Stimulated activated naive CD4-positive, alpha-beta T cell (primary cell): ENCODE results near the gene SSC5D.
A peak's percentile ranks its signal among the peaks of the same experiment; 100 is the strongest.
"Not testable (repeated sequence)": the region's sequence is repeated elsewhere in the genome, so short reads cannot be mapped to it uniquely, and the experiment has no call there.

Experiments
- DNase-seq, 6 experiments: peaks; one replicate each; lab custom pipeline; 2025; lab: John Stamatoyannopoulos, UW

SSC5D gene

DNA sequence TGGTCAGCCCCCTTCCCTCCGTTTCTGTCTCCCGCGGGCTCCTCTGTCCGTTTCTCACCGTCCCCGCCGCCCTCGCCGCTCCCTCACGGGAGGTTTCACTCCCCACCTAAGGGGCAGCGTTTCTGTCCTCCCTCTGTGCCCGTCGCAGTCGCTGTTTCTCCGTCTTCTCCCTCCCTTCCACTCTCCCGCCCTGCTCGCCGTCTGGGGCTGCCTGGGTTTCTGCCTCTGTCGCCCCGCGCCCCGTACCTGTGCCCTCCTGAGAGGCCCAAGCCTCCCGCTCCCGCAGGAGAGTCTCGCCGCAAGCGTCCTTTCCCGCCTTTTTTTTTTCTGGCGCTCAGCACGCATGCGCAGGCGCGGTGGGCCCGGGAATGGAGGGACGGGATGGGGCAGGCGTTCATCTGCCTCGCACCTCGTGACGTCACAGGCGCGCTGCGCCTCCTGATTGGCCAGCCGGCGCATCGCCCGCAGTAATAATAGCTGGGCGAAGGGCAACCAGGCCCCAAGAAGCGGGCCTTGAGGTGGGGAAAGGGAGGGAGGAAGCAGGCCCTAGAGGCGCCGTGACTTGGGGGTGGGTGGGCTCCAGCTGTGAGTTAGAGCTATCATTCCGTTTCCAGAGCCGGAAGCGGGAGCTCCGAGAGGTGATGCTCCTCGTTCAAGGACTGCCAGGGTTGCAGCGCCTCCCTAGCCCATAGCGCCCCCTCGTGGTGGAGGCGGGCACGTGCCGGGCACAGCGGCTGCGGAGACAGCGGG, 15.4 kb downstream of the SSC5D start:
- DNase-seq, result peak; percentile 83 to 99 (median 90)

DNA sequence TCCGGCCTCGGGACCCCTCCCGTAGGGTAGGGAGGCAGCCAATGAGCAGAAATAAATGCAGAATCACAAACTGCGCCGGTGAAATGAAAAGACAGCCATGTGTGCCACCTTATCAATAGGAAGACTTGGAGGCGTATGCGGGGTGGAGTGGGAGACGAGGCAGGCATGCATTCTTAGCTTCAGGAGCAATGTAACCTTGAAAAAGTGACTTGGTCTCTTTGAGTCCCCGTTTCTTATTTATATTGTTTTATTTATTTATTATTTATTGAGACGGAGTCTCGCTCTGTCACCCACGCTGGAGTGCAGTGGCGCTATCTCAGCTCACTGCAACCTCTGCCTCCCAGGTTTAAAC, 16.0 kb downstream of the SSC5D start:
- no peak for DNase-seq

DNA sequence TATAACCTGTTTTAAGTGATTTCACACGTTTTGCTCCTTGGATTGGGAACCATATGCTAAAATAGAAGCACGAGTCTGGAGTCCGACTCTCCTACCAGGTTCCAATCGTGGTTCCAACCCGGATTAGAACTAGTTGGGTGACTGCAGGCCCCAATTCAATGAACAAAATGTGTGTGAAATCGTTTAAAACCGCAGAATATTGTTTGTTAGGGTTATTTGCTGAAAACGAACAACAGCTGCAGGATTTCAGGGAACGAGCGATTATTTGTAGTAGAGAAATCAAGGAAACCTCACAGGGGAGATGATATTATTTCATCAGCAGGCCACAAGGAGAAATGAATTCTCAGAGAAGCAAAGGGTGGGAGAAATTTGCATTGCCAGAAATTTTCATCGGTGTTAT, 16.7 kb downstream of the SSC5D start:
- DNase-seq, result no peak

DNA sequence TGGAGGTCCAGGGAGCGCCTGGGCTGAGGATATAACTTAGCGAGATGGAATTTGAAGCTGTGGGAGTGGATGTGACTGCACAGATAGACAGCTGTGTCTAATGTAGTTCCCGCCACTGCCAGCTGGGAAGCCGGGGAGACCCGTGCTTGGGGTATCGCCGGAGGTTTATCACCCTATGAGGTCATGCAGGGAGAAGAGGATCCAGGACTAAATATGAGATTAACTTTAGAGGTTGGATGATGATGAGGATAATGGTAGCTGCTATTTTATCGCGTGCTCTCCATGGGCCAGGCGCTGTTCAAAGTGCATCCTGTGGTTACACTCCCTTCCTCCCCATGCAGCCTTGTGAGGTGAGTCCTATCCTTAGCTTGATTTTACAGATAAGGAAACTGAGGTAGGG, 19.9 kb downstream of the SSC5D start:
- DNase-seq, result no peak

DNA sequence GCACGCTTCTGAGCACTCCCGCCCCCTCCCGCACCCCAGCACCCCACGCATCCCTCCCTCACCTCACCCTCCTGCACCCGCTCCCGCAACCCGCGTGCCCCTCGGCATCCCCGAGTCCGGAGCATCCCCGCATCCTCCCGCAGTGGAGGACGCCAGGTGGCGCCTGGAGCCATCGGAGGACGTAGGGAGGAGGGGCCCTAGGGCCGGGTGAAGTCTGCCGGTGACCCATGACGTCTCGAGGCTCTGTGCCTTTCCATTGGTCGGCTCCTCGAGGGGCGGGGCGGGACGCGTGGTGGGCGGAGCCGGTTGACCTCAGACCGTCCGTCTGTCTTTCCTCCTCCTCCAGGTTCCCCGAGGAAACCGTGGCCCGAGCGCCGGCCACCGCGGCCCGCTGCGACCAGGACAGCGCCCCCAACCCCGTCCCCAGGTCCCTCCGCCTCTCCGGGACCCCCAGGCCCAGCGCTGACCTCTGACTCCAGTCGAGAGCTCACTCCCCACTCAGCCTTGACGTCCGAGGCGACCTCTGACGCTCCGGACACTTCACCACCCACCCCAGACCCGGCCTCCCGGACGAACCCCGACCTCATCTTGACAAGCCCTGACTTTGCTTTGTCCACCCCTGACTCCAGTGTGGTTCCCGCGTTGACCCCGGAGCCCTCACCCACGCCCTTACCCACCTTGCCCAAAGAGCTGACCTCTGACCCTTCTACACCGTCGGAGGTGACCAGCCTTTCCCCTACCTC, 28.8 kb downstream of the SSC5D start:
- peak; percentile 67 to 86 (median 84) for DNase-seq

DNA sequence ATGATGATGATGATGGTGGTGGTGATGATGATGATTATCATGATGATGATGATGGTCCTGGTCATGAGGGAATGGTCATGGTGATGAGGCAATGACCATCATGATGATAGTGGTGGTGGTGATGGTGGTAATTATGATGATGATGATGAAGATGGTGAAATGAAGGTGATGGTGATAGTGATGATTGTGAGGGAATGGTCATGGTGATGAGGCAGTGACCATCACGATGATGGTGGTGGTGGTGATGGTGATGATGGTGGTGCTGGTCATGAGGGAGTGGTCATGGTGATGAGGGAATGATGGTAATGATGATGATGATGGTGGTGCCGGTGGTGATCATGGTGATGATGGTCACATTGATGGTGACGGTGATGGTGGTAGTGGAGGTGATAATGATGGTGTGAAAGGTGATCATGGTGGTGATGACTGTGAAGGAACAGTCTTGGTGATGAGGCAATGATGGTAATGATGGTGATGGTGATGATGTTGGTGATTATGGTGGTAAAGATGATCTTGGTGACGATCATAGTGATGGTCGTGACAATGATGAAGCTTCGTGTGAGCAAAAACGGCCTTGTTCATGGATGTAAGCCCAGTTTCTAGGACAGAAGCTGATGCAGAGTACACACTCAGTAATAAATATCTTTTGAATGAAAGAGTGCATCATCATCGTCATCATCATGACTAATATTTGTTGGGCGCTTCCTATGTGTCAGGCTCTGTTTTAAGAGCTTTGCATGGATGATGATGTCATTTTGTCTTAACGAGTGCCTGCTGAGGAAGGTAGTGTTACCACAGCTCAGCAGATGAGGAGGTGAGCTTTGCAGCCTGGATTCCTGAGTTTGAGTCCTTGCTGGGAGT, 31.4 kb downstream of the SSC5D start:
- no peak for DNase-seq

DNA sequence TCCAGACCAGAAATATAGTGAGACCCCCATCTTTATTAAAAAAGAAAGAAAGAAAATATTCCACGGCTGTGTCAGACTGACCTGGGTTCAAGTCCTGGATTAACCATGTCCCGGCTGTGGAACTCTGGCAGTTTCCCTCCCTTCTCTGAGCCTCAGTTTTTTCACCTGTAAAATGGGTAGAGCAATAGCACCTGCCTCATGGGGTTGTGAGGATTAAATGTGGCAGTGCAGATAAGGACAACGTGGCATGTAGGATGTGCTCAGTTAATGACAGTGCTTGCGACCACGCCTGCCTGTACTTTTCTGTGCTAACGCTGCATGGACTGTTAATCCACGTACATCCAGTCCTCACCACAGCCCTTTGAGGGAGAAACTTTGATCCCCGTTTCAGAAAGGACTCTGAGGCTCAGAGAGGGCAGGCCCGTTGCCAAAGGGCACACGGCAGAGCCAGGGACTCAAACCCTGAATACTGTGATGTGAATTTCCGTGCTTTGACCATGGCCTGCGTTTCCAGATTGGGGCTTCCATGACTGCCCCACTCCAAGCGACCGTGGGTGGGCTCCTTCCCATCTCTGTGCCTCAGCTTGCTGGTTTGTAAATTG, 32.6 kb downstream of the SSC5D start:
- DNase-seq, result no peak

DNA sequence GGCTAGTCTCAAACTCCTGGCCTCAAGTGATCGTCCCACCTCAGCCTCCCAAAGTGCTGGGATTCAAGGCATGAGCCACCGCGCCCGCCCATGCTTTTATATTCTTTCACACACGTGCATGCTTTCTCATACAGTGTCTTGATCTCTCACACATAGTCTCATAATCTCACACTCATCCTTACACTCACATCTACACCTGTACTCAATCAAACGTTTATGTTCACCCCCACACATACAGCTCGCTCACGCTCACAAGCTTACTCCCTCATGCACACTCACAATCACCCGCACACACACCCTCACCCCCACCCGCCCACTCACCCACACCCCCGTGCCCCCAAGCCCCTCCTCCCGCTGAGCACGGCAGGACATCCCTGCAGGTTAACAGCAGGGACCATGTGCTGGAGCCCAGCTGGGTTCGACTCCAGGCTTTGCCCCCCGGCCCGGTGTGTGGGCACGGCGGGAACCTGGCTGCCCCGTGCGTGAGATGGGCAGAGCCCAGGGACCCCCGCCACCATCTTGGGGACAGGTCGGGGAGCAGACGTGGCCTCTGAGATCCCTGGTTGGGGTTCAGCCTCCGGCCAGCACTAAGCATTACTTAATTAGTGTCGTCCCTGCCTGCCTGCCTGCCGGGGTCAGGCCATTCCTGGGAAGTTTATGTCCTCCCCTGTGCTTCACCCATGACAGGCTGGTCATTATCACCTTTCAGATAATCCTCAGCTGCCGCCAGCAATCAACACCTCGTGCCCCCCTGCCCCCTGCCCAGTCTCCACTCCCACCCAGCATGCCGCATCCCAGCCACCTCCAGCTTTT, 37.3 kb downstream of the SSC5D start:
- DNase-seq, result no peak

DNA sequence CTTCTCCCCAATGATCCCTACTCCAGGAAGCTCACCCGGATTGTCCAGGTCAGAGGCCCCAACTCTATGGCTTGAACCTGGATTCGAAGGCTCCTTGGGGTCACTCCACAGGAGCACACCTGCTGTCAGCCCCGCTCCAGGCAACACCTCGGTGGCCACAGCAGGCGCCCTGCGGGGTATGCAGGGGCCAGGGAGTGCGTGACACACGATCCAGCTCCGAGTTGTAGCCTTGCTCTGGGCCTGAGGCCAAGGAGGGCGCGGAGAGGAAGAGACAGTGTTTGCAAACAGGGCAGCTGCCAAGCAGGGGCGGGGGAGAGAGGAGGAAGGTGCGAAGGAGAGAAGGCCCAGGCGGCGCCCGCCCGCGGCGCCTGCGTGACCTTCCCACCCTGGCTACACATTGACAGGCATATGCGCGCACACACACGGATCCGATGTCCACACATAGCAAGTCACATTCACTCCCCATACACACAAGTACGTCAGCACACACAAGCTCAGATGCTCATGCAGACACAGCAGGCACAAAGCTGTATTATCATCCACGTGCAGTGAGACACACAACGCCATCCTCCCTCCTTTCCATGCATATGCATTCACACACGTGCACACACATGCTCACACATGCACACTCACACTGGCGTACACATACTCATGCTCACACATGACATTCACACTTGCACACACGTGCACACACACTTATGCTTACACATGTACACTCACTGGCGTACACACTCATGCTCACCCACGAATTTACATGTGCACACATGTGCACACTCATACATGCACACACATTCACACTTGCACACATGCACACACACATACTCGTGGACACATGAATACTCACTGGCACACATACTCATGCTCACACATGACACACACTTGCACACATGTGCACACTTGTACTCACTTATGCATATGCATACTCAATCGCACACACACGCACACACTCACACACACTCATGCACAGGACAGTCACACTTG, 38.3 kb downstream of the SSC5D start:
- no peak for DNase-seq

DNA sequence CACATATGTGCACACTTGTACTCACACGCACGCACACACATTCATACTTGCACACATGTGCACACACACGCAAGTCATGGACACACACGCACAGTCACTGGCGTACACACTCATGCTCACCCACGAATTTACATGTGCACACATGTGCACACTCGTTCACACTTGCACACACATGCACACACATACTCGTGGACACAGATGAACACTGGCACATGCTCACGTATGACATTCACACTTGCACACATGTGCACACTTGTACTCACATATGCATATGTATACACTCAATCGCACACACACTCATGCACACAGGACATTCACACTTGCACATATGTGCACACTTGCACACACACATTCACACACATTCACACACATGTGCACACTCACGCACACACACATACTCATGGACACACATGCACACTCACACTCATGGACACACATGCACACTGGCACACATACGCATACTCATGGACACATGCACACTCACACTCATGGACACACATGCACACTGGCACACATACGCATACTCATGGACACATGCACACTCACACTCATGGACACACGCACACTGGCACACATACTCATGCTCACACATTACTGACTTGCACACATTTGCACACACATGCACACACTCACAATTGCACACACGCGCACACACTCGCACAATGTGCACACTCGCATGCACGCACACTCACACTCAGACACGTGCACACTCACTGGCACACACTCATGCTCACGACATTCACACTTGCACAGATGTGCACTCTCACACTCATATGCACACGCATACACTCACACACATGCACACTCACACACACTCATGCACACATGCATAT, 39.2 kb downstream of the SSC5D start:
- no peak for DNase-seq

DNA sequence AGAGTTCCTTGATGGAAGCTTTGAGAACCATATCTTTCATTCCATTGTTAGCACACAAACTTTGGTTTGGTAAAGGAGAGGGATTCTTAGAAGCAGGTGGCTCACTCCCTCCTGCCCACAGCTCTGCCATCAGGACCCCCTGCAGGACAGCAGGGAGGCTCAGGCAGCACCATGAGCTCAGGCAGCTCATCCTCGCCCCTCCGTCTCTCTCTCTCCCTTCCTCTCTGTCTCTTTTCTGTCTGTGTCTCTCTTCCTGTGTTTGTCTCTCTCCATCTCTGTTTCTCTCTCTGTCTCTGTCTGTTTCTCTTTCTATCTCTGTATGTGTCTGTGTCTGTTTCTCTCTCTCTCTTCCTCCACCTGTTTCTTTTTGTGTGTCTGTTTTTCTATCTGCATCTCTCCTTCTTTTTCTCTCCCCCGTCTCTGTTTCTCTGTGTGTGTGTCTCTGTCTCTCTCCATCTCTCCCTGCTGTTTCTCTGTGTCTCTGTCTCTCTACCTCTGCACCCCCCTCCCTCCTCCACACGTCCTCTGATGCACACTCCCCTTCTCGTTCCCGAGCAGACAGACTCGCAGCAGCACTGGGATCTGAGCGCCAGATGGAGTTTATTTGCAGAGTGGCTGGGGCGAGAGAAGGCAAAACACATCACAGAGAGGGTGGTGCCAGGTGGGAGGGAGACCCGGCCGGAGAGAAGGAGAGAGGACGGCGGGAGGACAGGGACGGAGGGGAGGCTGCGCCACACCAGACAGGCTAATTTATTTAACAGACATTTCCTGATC, 40.0 kb downstream of the SSC5D start:
- DNase-seq, result no peak

DNA sequence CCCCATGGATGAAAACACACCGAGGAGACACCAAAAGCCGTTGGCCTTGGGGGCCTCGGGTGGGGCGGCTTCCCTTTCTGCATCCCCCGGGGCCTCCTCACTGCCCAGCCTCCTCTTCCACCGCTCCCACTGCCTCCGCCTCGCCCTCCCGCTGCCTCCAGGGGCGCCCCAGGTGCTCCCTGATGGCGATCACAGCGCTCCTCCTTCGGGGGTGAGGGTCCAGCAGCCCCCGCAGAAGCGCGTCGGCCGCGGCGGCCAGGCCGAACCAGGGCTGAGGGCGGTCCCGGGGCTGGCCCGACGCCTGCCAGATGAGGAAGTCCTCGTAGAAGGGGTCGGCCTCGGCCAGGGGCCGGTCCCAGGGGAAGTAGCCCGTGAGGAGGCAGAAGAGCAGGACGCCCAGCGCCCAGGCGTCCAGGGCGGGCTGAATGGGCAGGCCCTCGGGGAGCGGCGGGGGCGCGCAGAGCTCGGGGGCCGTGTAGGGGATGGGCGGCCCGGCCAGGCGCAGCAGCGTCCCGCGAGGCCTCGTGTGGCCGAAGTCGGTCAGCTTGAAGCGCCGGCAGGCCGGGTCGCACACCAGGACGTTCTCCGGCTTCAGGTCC, 41.5 kb downstream of the SSC5D start:
- no peak for DNase-seq

DNA sequence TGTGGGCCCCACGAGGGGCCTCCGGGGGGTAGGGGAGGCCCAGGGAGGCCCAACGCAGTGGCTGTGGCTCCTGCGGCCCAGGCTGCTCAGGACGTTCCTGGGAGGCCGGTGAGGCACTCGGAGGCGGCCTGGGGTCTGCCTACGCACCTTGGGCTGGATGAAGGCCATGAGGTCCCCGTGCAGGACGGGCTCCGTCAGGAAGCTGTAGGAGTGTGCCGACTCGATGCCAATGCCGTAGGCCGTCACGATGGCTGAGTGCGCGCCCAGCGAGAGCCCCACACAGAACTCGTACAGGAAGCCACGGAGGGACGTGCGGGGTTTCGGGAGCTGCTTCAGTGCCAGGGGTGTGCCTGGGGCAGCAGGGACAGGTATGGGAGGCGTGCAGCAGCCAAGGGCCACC, 42.8 kb downstream of the SSC5D start:
- DNase-seq, result no peak

DNA sequence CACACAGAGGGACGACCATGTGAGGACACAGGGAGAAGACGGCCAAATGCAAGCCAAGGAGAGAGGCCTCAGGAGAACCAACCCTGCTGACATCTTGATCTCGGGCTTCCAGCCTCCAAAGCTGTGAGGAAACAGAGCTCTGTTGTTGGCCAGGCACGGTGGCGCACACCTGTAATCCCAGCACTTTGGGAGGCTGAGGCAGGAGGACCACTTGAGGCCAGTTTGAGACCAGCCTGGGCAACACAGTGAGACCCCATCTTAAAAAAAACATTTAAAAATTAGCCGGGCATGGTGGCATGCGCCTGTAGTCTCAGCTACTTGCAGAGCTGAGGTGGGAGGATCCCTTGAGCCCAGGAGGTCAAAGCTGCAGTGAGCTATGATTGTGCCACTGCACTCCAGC, 46.0 kb downstream of the SSC5D start:
- DNase-seq, result not testable (repeated sequence)

DNA sequence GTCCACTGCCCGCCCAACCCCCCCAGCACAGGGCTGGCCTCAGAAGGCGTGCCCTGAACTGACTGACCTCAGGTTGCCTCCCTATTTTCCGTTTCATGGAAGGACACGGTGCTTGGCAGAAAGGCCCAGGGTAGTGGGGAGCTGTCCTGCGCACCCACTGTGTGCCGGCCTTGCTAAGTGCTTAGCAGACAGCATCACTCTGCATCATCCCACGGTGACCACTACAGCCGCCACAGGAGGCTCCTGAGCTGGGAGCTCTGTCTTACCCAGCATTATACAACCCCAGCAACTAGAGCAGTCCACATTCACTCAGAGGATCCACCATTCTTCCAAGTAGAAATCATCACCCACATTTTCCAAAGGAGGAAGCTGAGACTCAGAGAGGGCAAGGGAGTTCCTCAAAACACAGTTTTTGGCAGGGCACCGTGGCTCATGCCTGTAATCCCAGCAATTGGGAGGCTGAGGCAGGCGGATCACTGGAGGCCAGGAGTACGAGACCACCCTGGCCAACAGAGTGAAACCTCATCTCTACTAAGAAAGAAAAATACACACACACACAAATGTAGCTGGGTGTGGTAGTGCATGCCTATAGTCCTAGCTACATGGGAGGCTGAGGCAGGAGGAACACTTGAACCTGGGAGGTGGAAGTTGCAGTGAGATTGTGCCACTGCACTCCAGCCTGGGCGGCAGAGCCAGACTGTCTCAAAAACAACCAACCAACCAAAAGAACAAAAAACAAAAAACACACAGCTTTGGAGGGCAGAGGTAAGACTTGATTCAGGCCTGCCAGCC, 47.1 kb downstream of the SSC5D start:
- DNase-seq, result no peak

DNA sequence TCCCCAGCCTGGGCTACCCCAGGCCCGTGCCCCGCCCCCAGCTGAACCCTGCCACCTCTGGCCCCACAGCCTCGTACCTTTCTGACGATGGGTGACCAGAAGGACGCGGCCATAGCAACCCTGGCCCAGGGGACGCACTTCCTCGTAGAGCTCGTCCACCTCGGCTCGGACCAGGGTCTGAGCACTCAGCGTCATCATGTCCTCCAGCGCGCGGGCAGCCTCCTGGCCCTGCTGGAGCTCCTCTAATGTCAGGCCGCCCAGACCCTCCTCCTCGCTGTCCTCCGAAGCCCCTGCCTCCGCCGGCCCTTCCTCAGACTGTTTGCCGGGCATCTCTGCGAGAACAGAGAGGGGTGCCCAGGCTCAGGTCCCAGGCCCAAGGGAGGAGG, 47.7 kb downstream of the SSC5D start:
- DNase-seq, result no peak

DNA sequence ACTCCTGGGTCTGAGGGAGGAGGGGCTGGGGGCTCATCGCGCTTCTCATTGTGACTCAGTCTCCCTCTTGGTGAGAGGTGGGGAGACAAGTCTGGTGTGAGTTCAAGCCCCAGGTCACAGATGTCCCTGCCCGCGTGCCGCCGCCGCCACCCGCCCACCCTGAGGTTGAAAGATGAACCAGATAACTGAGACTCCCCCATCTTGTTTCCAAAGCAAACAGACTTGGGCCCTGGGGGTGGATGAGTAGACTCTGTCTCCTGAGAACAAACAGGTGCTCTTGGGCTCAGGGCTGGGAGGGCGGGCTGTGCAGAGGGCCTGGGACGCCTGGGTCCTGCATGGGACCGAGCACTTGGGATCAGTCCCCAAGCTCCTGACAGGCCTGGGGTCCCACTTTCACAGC, 48.1 kb downstream of the SSC5D start:
- no peak for DNase-seq
